ENCODE measurements around the gene MBNL1.
"Not testable (repeated sequence)": the region's sequence is repeated elsewhere in the genome, so short reads cannot be mapped to it uniquely, and the experiment has no call there.

The MBNL1 gene

GRCh38 chr3:152382312-152383135, 113.8 kb downstream of the MBNL1 start:
- no peak for DNase-seq

- DNase-seq = no peak
Measured at GRCh38 chr3:152383136-152383606, 114.4 kb downstream of the MBNL1 start.

GRCh38 chr3:152384412-152384811, 115.7 kb downstream of the MBNL1 start:
- DNase-seq = no peak

- no peak for DNase-seq
Measured at GRCh38 chr3:152385761-152386160, 117.0 kb downstream of the MBNL1 start.

GRCh38 chr3:152386208-152386607, 117.5 kb downstream of the MBNL1 start:
- no peak for DNase-seq

GRCh38 chr3:152388631-152389030, 119.9 kb downstream of the MBNL1 start:
- DNase-seq = no peak

GRCh38 chr3:152389316-152389934, 120.7 kb downstream of the MBNL1 start:
- no peak for DNase-seq

- no peak for DNase-seq
Measured at GRCh38 chr3:152390647-152391046, 121.9 kb downstream of the MBNL1 start.

GRCh38 chr3:152391671-152392070, 122.9 kb downstream of the MBNL1 start:
- DNase-seq = no peak

GRCh38 chr3:152392272-152392880, 123.6 kb downstream of the MBNL1 start:
- no peak for DNase-seq

GRCh38 chr3:152394246-152394645, 125.5 kb downstream of the MBNL1 start:
- DNase-seq = no peak

- DNase-seq = no peak
Measured at GRCh38 chr3:152395764-152396163, 127.0 kb downstream of the MBNL1 start.

- no peak for DNase-seq
Measured at GRCh38 chr3:152396867-152397266, 128.1 kb downstream of the MBNL1 start.

- DNase-seq = not testable (repeated sequence)
Measured at GRCh38 chr3:152397348-152397747, 128.6 kb downstream of the MBNL1 start.

GRCh38 chr3:152398495-152398894, 129.8 kb downstream of the MBNL1 start:
- no peak for DNase-seq

- no peak for DNase-seq
Measured at GRCh38 chr3:152399374-152399773, 130.6 kb downstream of the MBNL1 start.

- DNase-seq = no peak
Measured at GRCh38 chr3:152400887-152401286, 132.2 kb downstream of the MBNL1 start.

GRCh38 chr3:152402695-152403451, 134.1 kb downstream of the MBNL1 start:
- DNase-seq = no peak

GRCh38 chr3:152403632-152404066, 134.9 kb downstream of the MBNL1 start:
- DNase-seq = no peak

GRCh38 chr3:152404976-152405375, 136.2 kb downstream of the MBNL1 start:
- no peak for DNase-seq

GRCh38 chr3:152405915-152406802, 137.4 kb downstream of the MBNL1 start:
- DNase-seq = no peak

- no peak for DNase-seq
Measured at GRCh38 chr3:152413240-152413639, 144.5 kb downstream of the MBNL1 start.
